Measurements from ENCODE around the gene ETV6. TPM values are rescaled to one million over a fixed set of nuclear protein-coding genes. Genes with fewer than 3 reads are reported as not detected.

ETV6 gene
- total RNA-seq, 1 donor from 2014 or later: 42.0 TPM

DNA sequence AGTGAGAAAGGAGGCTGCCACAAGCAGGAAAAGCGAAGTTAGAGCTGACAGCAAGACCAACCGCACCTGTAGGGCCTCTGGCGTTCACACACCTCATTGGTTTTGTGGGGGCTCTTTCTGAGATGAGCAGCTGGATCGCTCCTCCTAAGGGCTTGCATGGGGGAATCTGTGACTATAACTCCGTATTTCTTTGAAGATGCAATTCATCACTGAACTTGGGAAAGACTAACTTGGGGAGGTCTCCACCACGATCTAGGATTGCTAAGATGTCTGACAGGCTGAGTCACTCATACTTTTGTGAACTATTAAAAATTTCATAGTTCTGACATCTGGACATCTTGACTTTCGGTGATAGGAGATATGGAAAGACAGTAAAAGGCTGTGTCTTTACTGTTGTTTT is 173.6 kb downstream of the ETV6 start:
- no peak for DNase-seq (ENCODE audit: low spot score)

DNA sequence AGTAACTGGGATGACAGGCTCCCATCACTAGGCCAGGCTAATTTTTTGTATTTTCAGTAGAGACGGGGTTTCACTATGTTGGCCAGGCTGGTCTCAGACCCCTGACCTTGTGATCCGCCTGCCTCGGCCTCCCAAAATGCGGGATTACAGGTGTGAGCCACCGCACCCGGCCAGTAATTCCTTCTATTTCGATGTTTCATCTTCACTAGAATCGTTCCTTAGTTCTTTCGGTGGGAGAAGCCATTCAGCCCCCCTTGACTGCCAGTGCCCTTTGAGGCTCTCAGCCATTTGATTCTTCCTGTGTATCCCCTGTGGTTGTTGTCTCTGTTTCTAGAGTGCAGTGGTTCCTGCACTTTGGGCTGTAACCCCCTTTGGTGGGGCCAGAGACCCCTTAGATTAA is 174.1 kb downstream of the ETV6 start:
- DNase-seq (ENCODE audit: low spot score): no peak

DNA sequence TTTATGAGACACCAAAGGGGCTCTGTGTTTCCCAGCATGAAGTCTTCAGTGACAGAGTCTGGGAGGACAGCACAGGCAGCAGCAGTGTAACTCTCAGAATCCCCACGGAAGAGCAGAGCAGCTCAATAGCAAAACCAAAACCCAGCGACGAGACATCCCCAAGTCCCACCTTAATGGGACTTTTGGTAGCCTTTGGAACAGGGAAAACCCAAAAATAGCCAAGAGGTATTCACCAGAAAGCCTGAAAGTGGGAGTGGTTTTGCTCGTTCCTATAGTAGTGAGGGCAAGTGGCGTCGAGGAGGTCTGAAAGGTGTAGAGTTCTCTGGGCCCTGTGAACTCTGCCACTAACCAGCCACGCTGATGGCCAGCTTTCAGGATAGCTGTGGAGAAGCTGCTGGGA is 174.6 kb downstream of the ETV6 start:
- DNase-seq (ENCODE audit: low spot score): no peak

DNA sequence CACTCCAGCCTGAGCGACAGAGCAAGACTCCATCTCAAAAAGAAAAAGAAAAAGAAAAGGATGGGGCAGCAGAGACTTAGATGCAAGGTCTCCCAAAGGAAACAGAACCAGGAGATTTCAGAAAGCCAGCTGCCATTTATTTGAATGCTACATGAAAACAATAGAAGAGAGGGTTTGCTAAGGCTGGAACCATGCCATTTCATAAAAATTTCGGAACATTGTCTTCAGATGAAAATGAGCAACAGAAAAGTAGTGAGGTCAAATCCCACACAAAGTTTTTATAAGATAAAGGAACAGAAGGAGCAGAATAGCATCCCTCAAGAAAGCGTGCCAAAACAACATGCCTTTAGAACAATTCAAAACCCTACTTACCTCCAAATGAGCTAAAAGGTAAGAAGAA is 175.3 kb downstream of the ETV6 start:
- DNase-seq (ENCODE audit: low spot score): no peak

DNA sequence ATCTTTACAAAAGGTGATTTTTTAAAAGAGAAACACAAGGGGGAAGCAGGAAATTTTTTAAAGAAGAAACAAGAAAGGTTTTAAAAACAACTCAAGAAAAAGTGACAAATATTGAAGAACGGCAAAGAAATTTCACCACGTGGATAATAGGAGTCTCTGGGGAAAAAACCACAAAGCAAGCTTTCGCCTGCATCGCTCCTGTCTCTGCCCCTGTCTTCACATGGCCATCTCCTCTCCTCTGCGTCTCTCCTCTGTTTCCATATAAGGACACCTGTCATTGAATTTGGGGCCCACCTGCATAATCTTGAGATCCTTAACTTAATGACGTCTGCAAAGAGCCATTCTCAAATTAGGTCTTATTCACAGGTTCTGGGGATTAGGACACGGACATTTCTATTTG is 175.8 kb downstream of the ETV6 start:
- no peak for DNase-seq (ENCODE audit: low spot score)

DNA sequence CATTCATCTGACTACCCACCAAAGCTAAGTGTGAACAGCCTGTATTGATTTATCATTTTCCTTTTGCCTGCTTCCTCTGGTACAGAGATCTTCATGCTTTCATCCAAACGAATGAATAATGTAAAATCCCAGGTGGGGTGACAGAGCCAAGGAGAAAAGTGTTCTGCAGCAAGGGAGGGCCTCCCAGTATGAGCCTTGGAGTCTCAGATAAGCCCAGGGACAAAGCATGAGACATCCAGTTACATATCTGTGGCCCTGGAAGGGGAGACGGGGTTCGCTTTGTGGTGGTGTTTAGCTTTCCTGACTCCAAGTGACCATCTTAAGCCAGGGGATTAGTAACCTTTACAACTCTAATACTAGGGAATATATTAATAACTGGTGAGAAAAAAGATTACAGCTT is 177.1 kb downstream of the ETV6 start:
- DNase-seq (ENCODE audit: low spot score): no peak

DNA sequence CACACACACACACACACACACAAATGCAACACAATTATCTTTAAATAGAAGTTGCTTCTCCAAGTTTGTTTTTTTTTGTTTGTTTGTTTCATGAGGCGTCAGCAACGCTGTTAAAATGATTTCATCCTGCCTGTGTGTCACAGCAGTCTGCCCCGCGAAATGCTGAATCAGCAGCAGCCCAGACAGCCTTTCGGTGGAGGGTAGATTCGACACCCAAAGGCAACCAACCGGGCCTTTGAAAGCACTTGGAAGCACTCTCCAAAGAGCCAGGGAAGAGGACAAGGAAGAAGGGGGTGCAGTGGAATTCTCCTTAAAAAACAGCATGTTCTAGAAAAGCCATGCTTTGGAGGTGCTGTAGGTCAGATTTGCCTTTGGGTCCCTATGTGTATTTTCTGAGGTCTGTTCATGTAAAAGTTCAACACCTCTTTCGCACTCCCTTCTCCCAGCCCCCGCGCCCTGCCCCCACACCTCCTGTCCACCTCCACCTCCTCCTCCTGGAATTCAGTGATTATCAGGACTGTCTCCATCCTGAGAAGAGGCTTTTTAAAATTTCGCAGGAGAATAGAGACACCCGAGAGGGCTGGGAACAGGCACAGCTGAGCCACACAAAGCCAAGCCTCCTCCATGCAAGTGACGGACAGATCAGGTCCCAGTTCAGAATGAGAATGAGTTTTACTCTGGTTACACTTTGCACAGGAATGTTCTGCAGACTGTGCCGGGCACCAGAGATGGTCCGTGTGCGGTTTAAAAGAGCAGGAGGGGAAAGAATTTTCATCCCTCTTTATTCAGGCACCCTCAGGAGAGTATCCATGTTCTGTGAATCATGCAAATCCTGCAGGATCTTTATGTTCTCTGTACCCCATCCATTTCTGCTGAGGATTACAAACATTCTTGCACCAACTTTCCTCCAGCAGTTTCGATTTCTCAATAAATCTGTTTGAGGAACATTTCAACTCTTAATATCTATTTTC is 177.9 kb downstream of the ETV6 start:
- DNase-seq (ENCODE audit: low spot score): no peak

DNA sequence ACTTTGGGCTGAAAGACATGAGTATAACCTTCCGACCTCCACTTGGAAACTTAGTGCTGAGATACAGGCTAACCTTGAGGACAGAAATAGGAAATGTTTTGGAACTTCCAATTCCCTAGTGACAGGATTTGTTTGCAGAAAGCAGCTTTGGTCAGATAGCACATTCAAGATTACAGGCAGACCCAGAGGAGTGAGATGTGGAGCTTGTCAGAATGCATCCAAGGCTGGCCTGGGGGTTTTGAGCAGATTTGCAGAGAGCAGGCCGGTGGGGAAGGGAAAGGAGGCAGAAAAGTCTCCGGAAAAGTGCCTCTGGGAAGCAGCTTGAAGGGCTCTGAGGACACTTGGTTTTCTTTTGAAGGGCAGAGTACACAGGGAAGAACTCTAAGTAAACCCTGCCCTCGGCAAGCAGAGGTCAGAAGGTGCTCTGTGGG is 180.3 kb downstream of the ETV6 start:
- DNase-seq (ENCODE audit: low spot score): no peak

DNA sequence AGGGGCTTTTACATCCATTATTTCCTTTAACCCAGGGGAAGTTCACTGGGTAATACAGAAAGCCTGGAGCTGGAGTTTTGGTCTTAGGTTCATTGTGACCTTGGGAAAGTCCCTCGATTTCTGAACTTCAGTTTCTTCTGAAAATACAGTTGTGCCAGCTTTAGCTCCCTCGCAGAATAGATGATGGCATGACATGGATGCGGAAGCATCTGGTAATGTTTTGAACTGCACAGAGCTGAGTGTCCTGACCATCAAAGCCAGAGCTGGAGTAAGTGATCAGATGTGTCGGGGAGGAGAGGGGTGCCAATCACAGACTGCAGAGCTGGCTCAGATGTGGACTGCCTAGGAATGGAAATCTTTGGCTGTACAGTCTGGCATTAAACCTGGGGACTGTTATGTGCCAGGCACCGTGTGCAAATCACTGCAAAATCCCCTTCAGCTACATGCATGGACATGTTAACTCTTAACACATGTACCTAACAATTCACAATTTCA is 180.9 kb downstream of the ETV6 start:
- no peak for DNase-seq (ENCODE audit: low spot score)

DNA sequence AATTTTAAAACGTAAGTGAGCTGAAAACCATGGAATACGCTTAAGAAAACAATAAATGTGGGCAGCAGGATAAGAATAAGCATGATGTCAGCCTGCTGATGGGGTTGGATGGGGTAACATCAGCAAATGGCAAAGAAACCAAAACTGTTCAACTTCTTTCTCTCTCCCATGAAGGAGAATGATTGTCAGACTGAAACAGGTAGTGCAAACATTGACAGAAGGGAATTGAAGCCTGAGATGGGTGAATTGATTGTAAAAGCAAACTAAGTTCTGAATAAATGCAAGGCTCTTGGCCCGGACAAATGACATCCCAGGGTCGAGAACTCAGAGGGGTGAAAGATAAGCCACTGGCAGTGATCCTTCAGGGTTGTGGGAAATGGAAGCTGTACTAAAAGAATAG is 182.6 kb downstream of the ETV6 start:
- no peak for DNase-seq (ENCODE audit: low spot score)

DNA sequence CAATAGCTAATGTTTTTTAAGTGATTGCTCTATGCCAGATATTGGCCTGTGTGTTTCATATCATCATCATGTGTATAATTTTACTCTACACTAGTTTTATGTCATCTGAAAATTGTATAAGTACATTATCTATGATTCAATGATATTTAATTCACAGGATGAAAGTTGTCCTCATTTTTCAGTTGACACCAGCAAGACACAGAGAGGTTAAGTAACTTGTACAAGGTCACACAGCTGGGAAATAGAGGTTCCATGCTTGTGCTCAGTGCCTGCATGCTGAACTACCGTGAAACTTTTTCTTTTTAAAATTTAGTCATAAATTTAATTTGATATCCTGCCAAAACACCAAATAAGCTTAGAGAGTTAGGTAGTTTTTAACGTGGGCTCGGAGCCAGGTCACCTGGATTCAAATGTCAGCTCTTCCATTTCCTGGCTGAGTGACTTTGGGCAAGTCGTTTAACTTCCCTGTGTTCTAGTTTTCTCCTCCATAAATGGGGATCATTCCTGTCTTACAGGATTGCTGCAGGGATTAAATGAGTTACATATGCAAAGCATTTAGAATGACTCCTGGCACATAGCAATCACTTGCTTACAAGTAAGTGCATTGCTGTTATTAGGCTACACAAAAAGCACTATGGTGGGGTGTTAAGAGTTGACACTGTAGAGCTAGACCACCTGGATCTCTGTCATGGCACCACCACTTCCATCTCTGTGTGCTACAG is 183.9 kb downstream of the ETV6 start:
- DNase-seq (ENCODE audit: low spot score): no peak

DNA sequence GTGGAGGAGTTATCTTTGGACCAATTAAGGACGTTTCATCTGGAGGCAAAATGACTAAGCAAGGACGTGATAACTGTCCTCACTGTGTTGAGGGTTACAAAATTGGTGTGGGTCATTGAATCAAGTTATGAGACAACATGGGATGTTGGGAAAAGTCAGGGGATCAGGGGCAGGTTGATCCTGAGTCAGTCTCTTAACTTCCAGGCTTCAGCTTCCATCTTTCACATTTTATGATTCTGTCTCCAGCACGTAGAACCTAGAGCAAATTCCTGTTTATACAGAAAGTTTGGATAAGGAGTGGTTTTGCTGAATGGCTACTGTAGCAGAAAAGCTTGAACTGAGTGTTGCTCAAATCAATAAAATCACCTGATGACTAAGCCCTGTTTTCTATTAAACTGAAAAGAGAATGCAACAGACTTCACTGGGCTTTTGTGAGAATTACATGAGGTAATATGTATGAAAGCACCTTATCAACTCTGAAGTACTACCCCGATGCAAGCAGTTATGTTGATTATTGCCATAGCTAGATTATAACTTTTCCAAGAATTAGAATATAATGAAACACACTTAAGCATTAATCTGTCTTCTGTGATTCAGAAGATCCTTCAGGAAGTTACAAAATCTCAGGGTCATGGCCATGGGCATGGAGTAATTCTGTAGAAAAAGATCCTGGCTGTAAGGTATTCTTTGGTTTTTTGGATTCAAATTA is 184.8 kb downstream of the ETV6 start:
- DNase-seq (ENCODE audit: low spot score): no peak

DNA sequence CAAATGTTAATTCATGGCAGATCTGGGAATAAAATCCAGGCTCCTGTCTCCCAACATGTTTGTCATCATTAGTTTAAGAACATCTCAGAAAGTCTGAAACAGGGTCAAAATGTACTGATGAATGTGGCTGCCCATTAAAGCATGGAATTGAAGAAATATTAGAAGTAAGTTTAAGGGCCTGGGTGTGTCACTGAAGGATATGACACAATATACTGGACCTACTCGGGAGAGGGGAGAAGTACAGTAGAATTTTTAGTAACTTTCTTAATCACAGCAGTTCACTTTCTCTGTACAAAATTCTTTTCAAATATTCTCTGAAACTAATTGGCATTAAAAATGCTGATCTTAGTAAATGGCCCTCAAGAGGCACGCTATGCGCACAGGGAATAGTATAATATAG is 185.5 kb downstream of the ETV6 start:
- DNase-seq (ENCODE audit: low spot score): no peak

DNA sequence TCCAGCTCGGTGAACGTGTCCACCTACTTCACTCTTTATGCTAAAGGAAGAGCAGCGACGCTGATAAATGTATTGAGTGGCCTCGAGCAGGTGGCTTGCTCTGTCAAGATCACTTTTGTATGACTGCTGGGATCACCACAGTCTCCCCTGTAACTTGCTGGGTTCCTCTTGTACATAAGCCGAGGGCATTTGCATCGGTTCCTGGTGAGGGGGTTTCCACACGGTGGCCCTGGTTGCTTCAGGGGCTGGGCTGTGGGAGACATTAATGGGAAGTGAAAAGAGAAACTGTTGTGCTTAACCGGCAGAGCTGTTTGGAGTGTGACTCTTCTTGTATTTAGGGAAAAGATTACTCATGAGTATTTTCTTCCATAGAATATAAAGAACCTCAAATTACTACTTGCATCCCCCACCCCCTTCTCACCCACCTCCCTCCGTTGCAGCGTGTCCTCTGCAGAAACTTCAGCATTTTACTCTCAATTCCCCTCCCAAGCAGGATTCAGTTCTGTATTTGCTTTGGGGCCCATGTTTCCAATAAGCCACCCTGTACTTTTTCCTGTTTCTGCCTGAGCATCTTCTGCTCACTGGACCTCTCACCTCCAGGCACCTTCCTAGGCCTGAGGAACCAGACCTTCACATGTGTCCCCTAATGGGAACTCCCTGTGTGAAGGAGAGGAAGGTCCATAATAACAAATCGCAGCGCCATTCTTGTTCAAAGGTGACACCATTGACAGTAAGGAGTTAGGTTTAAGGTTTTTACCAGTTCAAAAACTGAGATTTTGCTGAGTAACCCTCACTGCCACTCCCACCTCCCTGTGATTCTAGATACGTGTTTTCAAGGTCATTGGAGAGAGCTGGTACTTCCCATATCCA is 187.0 kb downstream of the ETV6 start:
- no peak for DNase-seq (ENCODE audit: low spot score)

DNA sequence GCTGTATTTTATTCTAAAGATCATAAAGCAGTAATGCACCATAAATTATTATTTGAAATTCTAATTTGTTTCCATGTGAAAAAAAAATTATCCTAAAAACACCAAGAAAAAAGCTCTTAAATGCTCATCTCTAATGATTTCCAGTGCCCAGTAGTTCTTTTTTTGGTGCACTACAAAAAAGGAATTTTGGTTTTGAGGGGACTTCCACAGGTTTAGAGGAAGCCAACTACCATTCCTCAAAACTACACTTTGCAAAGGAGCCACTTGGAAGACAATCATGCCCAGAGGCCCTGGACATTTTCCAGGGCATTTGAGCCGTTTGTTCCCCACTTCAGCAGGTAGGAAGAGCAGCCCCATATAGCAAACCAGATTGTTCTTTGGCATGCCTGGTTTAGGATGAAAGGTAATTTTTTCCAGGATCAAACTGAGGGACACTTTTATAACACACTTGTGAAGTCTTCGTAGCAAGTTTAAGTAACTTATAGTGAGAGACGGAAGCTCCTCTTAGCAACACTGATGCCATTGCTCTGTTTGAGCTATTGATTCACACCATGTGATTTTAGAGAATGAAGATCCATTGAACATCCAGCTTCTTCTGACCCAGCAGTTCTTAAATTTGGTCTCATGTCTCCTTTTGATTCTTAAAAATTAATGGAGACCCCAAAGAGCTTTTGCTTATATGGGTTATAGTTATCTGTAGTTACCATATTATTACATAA is 187.9 kb downstream of the ETV6 start:
- no peak for DNase-seq (ENCODE audit: low spot score)

DNA sequence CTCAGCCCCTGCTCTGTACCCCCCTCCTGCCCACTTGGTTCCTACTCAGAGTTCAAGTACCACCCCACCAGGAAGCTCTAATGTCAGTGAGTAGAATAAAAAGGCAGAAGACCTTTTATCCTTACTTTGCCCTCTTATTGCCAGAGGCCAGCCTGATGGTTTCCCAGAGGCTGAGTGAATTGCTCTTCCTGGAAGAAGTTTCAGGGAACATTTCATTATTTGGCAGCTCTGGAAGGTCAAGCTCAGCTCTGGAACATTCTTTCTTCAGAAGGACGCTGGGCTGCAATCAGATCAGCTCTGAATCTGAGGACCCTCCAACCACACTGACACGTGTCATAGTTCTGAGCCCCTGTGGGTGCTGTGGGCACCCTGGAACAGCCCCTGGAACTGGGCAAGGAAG is 188.9 kb downstream of the ETV6 start:
- DNase-seq (ENCODE audit: low spot score): no peak

DNA sequence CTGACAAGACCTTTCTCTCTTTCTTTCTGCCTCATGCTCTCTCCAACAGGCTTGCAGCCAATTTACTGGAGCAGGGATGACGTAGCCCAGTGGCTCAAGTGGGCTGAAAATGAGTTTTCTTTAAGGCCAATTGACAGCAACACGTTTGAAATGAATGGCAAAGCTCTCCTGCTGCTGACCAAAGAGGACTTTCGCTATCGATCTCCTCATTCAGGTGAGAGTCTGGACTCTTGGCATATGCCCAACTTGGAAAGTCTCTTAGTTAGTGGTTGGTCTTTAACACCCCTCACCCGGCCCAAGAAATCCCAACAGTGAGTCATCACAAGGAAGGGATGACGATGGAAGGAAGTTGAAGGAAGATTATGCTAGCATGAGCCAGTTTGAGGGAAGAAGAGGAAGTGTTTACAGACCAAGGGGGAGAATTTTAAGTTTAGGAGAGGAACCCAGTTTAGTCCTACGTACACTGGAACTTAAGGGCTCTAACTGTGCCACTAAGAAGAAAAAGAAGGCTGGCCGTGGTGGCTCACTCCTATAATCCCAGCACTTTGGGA is 189.7 kb downstream of the ETV6 start:
- no peak for DNase-seq (ENCODE audit: low spot score)

DNA sequence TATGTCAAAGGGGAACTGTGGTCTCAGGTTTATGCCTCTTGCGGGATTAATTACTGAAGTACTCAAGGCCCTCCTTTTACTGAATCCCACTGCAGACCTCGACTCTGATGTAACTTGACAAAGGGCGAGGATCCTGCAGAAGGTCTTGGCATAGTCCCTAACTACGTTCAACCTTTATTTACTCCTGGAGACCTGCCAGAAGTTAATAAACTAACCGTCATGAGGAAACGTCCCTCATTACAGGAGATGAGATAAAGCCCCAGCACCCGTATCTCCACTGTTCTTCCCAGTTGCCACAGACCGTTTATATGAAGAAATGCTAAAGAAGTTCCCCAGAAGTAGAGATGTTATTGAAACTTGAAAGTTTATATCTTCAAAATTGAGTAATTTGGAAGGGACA is 190.9 kb downstream of the ETV6 start:
- DNase-seq (ENCODE audit: low spot score): no peak

DNA sequence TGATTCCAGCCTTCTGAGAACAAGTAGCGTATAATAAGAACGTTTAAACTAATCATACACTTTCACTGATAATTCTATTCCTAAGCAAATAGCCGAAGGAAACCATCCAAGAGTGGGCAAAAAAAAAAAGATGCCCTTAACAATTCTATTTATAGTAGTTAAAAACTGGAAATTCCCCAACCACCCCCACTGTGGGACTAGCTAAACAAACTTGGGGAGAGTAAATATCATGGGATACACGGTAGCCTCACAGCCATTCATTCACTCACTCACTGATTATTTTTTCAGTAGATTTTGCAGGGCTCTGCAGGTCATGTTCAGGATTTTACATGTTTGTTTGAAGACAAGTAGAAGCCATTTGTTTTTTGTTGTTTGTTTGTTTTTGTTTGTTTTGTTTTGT is 197.0 kb downstream of the ETV6 start:
- no peak for DNase-seq (ENCODE audit: low spot score)

DNA sequence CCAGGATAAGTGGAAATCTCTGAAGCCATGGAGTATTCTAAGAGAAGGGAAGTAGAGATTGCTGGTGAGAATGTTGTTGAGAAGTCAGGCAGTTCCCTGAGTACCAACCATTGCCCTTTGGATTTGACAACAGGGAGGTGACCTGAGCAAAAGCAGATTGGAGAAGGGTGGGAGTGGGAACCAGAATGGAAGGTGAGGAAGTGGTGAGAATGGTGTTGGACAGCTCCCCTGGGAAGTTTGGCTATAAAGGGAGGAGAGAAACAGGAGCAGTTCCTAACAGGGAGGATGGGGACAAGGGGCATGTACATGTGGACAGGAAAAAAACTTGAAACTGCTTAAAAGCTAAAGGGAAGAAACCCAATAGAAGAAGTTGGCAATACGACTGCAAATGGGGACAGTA is 198.1 kb downstream of the ETV6 start:
- no peak for DNase-seq (ENCODE audit: low spot score)

Data from mesenteric fat pad (tissue), 1 donor.